Measurements from ENCODE around the gene POU2AF1.

POU2AF1 gene

GRCh38 chr11:111378861-111379601, at the start of gene POU2AF1:
POU2AF1 (minus strand) TSS chr11:111379275; CDS start chr11:111379177, 98 bp downstream.
- peak; percentile 10 for DNase-seq (ENCODE audit: low read depth)

- DNase-seq (ENCODE audit: low read depth): no peak
Observed at GRCh38 chr11:111428113-111428876, 49.2 kb upstream of the POU2AF1 start.

- no peak for DNase-seq (ENCODE audit: low read depth)
Observed at GRCh38 chr11:111427471-111427912, 48.4 kb upstream of the POU2AF1 start.

GRCh38 chr11:111426617-111427016, 47.5 kb upstream of the POU2AF1 start:
- DNase-seq (ENCODE audit: low read depth): no peak

DNA sequence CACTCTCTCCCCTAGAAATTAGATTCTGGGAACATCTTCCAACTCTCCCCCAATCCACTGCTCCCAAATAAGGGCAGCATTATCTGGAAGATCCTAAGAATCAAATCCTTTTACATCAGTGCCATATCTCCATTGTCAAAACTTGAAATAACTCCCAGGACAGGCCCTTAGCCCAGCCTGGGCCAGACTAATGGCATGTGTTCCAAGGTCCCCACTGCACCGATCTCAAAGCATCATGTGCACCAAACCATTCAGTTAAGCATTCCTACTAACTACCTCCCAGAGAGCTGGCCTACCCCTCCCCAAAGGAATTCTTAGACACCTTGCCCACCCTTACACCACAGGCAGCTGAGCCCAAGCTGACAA, 44.2 kb upstream of the POU2AF1 start:
- DNase-seq (ENCODE audit: low read depth): no peak

GRCh38 chr11:111422494-111423249, 43.6 kb upstream of the POU2AF1 start:
- no peak for DNase-seq (ENCODE audit: low read depth)

DNA sequence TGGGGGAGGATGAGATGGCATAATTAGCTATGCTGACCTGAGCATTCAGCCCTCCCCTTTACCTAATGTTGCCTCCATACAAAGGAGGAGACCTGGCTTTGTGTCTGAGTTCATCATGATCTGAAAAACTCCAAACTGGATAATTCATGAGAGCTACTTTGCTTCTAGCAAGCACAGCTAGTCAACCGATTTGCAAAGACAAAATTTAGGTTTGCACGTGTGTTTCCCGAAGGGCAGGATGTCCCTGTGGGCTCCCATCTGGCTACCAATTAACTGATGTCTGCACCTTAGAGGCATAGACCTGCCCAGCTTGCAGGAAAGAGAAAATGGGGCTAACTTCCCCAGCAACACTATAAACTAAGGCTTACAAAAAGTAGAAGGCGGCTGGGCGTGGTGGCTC, 42.2 kb upstream of the POU2AF1 start:
- DNase-seq (ENCODE audit: low read depth): no peak

GRCh38 chr11:111419641-111420327, 40.7 kb upstream of the POU2AF1 start:
- DNase-seq (ENCODE audit: low read depth): no peak

- DNase-seq (ENCODE audit: low read depth): no peak
Observed at GRCh38 chr11:111419181-111419580, 40.1 kb upstream of the POU2AF1 start.

GRCh38 chr11:111418436-111418787, 39.3 kb upstream of the POU2AF1 start:
- no peak for DNase-seq (ENCODE audit: low read depth)

DNA sequence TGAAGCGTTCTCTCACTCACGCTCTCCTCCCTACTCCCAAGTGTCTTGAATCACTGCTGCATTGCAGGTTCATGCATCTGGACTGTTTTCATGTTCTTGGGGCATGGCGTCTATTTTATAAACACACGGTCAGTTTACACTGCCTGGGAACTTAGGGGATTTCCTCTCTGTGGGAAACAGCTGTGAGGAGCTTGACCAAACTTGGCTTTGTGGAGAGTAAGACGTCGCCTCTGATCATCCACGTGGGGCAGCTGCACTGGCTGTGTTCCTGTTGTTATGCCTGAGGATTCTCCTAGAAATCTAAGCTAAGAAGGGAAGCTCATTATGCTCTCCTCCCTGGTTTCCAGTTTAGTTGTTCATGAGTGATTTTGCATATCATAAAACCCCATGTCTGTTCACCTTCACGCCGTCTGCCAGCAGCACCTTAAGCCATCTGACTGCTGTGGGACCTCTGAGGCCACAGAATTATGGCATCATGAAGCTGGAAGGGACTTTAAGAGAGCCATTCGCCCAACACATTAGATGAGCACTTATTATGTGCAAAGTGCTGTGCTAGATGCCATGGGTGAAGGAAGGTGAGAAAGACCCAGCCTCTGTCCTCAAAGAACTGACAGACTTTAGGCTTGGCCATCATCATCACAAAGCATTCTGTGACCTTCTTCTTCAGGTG, 38.8 kb upstream of the POU2AF1 start:
- DNase-seq (ENCODE audit: low read depth): no peak

DNA sequence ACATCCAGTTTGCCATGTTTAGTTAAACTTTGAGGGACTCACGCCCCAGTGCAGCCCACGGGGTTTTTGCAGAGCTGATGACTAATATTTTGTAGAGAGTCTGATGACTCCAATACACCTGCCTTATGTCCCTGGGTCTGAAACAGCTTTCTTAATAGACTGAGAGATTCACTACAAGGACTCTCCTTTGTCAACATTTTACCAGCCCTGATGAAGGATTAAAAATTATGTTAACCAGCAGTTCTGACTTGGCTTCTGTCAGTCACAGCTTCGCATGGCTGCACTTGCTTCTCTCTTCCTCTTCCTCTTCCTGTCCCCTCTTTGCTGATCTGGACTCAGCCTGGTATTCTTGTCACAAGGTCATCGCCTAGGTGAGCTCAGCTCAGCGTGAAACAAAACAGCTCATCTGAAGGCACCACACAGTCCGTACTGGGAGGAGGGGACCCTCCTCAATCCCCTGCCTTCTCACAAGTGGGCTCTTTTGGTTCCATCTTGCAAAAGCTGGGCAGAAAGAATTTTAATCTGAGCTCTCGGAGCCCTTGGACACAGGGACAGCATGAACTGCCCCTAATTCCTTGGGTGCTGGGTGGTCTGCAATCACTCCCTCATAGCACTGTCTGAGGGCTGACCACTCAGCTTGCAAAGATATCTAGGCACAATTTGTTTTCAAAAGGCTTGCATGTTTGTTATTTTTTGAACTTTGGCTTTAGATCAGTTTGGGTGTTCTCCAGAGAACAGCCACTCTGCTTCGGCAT, 38.1 kb upstream of the POU2AF1 start:
- no peak for DNase-seq (ENCODE audit: low read depth)

- no peak for DNase-seq (ENCODE audit: low read depth)
Observed at GRCh38 chr11:111416231-111416960, 37.3 kb upstream of the POU2AF1 start.

- DNase-seq (ENCODE audit: low read depth): no peak
Observed at GRCh38 chr11:111414936-111415335, 35.9 kb upstream of the POU2AF1 start.

DNA sequence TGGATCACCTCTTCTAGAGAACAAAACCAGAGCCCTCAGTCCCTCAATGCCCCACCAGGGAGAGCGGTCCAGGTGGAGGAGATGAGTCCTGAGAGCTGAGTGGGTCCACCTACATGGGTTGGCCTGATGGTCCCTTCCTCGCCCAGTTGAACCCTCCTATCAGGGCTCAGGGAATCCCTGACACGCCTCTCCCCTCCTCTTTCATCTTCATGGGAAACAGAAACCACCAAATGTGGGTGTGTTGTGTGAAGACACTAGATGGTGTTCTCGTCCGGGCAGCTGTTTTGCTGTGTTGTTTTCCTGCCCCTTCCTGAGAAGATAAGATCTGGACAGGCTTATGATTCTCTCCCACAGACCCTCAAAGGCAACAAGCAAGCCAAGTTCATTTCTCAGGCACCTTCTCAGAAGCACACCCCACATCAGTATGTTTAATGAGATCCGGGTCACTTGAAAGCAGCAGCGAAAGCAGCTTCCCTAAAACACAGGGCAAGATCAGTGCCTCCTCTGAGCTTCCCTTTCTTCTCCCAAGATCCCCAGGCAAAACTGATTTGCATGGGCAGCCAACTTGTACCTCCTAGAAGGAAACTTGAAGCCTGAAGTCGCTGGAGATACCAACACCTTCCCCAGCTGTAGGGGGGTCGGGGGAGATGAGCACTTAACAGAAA, 35.3 kb upstream of the POU2AF1 start:
- no peak for DNase-seq (ENCODE audit: low read depth)

- DNase-seq (ENCODE audit: low read depth): no peak
Observed at GRCh38 chr11:111413849-111414248, 34.8 kb upstream of the POU2AF1 start.

- DNase-seq (ENCODE audit: low read depth): no peak
Observed at GRCh38 chr11:111412293-111412692, 33.2 kb upstream of the POU2AF1 start.

- no peak for DNase-seq (ENCODE audit: low read depth)
Observed at GRCh38 chr11:111411456-111411855, 32.4 kb upstream of the POU2AF1 start.

- DNase-seq (ENCODE audit: low read depth): no peak
Observed at GRCh38 chr11:111410951-111411350, 31.9 kb upstream of the POU2AF1 start.

- no peak for DNase-seq (ENCODE audit: low read depth)
Observed at GRCh38 chr11:111409915-111410314, 30.8 kb upstream of the POU2AF1 start.

All from stimulated activated CD8-positive, alpha-beta memory T cell treated with anti-CD3 and anti-CD28 coated beads, Interleukin-15, amount 100 ng/mL, for 24 hours (primary cell).